Colonic mucosa (tissue), 4 donors: ENCODE results near the gene SLC9A9. TPM values are rescaled to one million over a fixed set of nuclear protein-coding genes. Genes with fewer than 3 reads are reported as not detected.

ENCODE experiments used
- DNase-seq: peaks from one replicate; pipeline ENCODE4 v3.0.0-alpha.2; 2020
- H3K27ac ChIP-seq: fragments of 200-600 bp; one replicate; pipeline ENCODE4 v1.8.0; 2021
- H3K27me3 ChIP-seq: fragments of 200-600 bp; one replicate; pipeline ENCODE4 v1.8.0; 2021
- H3K36me3 ChIP-seq: fragments of 200-600 bp; one replicate; pipeline ENCODE4 v1.8.0; 2021
- H3K4me1 ChIP-seq: fragments of 200-600 bp; one replicate; pipeline ENCODE4 v1.8.0; 2021; ENCODE audit warnings: mild to moderate bottlenecking
- H3K4me3 ChIP-seq: fragments of 200-600 bp; one replicate; pipeline ENCODE4 v1.8.0; 2021
- H3K9ac ChIP-seq, 2 donors: one replicate each; pipeline ENCODE4 v1.7.0; 2013; ENCODE audit warnings: control low read depth in 2 of 2, low read depth in 2 of 2, low read length in 2 of 2
- H3K9me3 ChIP-seq: fragments of 200-600 bp; one replicate; pipeline ENCODE4 v1.8.0; 2021
- intact Hi-C: fragments of 100-400 bp; cut with DNase I; formaldehyde crosslinking; loops from one replicate; pipeline ENCODE4 v1.14.1; 2022
- total RNA-seq, 2 donors: library from RNA; stranded (reverse); fragmentation: NEBNext Ultra II Directional in 1 of 2; extraction: Animal tissue kit (Norgen Biotek cat#: 25700) in 1 of 2; gene quantifications; one replicate each; pipeline ENCODE4 v1.2.1, GENCODE V29; 2021
- TF ChIP-seq, protein P1 (sequence below): fragments of 200-600 bp; IDR thresholded peaks from one replicate; pipeline ENCODE4 v1.8.0; 2022; ENCODE audit warnings: antibody characterized with exemption, mild to moderate bottlenecking
- donor health status: healthy.
- donor health status: DM: no; HTN: no; CAD: no.
- donor health status: DM: no; HTN: no; CAD: no.

Gene SLC9A9
- total RNA-seq, 2 donors from 2014 or later, result 2.5 to 6.5 TPM

DNA sequence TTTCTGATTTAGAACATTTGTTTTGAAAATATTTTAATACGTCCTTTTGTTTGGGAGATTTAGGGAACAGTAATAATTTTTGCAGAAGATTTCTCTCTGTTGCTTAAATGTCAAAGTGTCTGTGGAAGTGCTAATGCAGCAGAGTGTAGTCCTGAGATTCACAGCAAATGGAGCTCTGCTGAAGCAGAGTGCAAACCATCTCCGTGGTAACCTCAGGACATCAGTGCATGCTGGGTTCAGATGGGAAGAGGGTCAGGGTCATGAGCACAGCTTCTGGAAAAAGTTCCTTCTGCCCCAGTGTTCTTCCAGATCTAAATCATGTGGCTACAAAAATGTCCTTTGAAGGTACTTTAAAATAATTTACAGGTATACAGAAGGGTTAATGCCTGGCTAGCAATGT lies 39.9 kb upstream of the SLC9A9 start:
- intact Hi-C loops, result no loop called here
- H3K9me3 ChIP-seq, result no peaks in the 10 kb centered on the region
- no peaks in the 10 kb centered on the region for H3K27me3 ChIP-seq
- no peak overlapping the region for H3K27ac ChIP-seq
- H3K4me1 ChIP-seq, result no peaks in the 10 kb centered on the region
- H3K9ac ChIP-seq, result no peak overlapping the region
- no peak for DNase-seq
- no peaks in the 10 kb centered on the region for H3K36me3 ChIP-seq
- H3K4me3 ChIP-seq, result no peak overlapping the region
- TF ChIP-seq, protein P1, sequence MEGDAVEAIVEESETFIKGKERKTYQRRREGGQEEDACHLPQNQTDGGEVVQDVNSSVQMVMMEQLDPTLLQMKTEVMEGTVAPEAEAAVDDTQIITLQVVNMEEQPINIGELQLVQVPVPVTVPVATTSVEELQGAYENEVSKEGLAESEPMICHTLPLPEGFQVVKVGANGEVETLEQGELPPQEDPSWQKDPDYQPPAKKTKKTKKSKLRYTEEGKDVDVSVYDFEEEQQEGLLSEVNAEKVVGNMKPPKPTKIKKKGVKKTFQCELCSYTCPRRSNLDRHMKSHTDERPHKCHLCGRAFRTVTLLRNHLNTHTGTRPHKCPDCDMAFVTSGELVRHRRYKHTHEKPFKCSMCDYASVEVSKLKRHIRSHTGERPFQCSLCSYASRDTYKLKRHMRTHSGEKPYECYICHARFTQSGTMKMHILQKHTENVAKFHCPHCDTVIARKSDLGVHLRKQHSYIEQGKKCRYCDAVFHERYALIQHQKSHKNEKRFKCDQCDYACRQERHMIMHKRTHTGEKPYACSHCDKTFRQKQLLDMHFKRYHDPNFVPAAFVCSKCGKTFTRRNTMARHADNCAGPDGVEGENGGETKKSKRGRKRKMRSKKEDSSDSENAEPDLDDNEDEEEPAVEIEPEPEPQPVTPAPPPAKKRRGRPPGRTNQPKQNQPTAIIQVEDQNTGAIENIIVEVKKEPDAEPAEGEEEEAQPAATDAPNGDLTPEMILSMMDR, result no peak

DNA sequence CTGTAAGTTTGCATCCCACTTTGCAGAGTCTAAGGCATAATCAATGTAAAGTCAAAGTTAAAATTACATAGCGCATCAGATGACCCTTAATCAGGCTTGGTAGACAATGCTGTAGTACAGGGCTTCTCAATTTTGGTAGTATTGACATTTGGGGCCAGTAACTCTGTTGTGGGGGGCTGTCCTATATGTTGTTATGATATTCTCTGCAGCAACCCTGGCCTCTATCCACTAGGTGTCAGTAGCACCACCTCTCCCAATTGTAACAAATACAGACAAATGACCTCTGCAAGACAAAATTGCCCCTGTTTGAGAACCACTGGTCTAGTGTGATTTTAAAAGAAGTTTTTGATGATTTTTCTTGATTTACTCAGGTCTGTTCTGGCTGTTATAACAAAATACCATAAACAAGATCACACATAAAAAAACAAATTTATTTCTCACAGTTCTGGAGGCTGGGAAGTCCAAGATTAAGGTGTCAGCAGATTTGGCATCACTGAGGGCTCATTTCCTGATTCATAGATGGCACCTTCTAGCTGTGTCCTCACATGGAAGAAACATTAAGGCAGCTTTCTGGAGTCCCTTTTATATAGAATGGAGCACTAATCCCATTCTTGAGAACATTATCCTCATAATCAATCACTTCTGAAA lies 37.6 kb upstream of the SLC9A9 start:
- peak; percentile 24 for DNase-seq
- intact Hi-C loops, result no loop called here
- H3K27ac ChIP-seq, result no peak overlapping the region
- no peak overlapping the region for H3K4me3 ChIP-seq
- no peaks in the 10 kb centered on the region for H3K4me1 ChIP-seq
- H3K9ac ChIP-seq, result no peak overlapping the region
- no peaks in the 10 kb centered on the region for H3K36me3 ChIP-seq
- H3K27me3 ChIP-seq, result no peaks in the 10 kb centered on the region
- H3K9me3 ChIP-seq, result no peaks in the 10 kb centered on the region
- TF ChIP-seq, protein P1, result peak; percentile 48

DNA sequence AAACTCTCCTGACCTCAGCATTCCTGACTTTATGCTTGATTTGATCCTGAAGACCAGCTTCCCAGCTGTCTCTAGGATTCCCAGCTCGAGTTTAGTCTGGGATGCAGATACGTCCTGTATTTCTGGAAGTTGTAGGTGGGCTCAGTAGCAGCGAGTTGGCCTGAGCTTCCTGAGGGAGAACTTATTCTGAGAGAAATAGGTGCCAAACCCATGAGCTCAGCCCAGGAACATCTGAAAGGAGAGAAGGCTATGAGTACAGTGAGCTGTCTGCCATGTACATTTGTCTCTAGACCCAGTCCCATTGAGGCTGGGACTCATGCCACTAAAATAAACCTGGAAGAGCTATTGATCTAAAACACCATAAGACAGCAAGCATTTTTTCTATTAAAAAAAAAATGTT lies 36.6 kb upstream of the SLC9A9 start:
- intact Hi-C loops, result no loop called here
- no peak overlapping the region for H3K4me3 ChIP-seq
- no peak overlapping the region for H3K27ac ChIP-seq
- no peak for DNase-seq
- TF ChIP-seq, protein P1, result no peak
- H3K36me3 ChIP-seq, result no peaks in the 10 kb centered on the region
- H3K9ac ChIP-seq, result no peak overlapping the region
- no peaks in the 10 kb centered on the region for H3K9me3 ChIP-seq
- H3K4me1 ChIP-seq, result no peaks in the 10 kb centered on the region
- H3K27me3 ChIP-seq, result no peaks in the 10 kb centered on the region

DNA sequence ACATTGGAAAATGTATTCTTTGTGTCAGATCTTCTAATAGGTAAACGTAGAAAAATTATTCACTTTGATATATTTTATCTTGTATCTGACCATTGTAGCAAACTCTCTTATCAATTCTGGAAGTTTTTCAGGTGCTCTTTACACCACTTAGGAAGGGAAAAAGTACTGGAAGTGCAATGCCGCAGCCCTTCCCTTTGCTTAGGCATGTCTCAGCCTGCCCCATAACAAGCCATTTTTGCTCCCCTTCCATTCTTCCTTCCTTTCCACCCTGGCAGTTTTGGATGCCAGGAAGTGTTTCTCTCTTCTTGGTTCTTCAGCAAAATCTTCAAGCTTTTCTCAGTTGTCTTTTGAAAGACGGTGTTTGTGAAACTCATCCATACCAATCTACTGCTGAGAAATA lies 34.9 kb upstream of the SLC9A9 start:
- TF ChIP-seq, protein P1, result no peak
- Histone ChIP-seq H3K9ac (no peak overlapping the region), H3K4me1 (no peaks in the 10 kb centered on the region), H3K4me3 (no peak overlapping the region), H3K27ac (no peak overlapping the region), H3K27me3 (no peaks in the 10 kb centered on the region), H3K36me3 (no peaks in the 10 kb centered on the region), H3K9me3 (no peaks in the 10 kb centered on the region)
- DNase-seq, result no peak
- intact Hi-C loops, result no loop called here

DNA sequence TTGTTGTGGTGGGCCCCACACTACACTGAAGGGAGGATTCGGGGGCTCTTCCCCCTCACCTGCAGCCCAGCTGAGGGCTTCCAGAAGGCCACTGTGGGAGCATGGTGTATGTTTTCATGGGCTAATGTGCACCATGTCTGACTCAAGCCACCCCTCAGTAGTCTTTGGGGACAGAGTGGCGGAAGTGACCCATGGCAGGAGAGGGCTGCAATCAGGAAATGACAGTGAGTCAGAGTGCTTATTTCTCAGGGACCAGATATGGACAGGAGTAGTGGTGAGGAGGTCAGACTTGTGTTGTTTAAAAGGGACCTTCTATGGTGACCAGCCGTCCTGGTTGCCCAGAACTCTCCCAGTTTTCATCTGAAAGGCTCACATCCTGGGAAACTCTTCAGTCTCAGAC lies 32.8 kb upstream of the SLC9A9 start:
- intact Hi-C loops, result no loop called here
- Histone ChIP-seq H3K27ac (no peak overlapping the region), H3K27me3 (no peaks in the 10 kb centered on the region), H3K4me1 (no peaks in the 10 kb centered on the region), H3K36me3 (no peaks in the 10 kb centered on the region), H3K4me3 (no peak overlapping the region), H3K9me3 (no peaks in the 10 kb centered on the region), H3K9ac (no peak overlapping the region)
- no peak for DNase-seq
- TF ChIP-seq, protein P1, result no peak
